ENCODE measurements around the gene MTAP. TPM values are rescaled to one million over a fixed set of nuclear protein-coding genes. Genes with fewer than 3 reads are reported as not detected.

The MTAP gene
- total and polyA plus RNA-seq, 9 of the 15 experiments (the other 6 are each of a cell fraction or from before 2014, with no cell fraction given): 0.07 TPM; not detected in 8

GRCh38 chr9:21804331-21804730 lies 1.9 kb downstream of the MTAP start:
- Histone ChIP-seq H3K9ac (ENCODE audit: insufficient read depth in 1 of 2, low read depth in 2 of 2, low read length in 2 of 2) (no peak overlapping the region), H3K27me3 (ENCODE audit: control insufficient read depth in 2 of 2, insufficient read depth in 2 of 2, low read length in 2 of 2) (no peaks in the 10 kb centered on the region), H3K4me1 (replicated peaks in 1 of 2; ENCODE audit: control insufficient read depth in 2 of 2, insufficient read depth in 2 of 2, low read length in 2 of 2) (no peaks in the 10 kb centered on the region), H3K9me1 (ENCODE audit: control insufficient read depth, insufficient read depth, low read length) (no peaks in the 10 kb centered on the region), H3K4me2 (ENCODE audit: insufficient read depth, low read length) (no peak overlapping the region), H3K79me2 (ENCODE audit: control insufficient read depth, insufficient read depth, low read length) (no peaks in the 10 kb centered on the region), H4K20me1 (replicated peaks; ENCODE audit: control insufficient read depth, insufficient read depth, low read length) (no peaks in the 10 kb centered on the region), H3K27ac (ENCODE audit: extremely low read depth, low read depth, low read length) (no peak overlapping the region), H2AFZ (ENCODE audit: low read depth, low read length) (no peak overlapping the region), H3K4me3 (no peak overlapping the region), H3K9me3 (replicated peaks; ENCODE audit: control insufficient read depth, insufficient read depth, low read depth, low read length) (no peaks in the 10 kb centered on the region), H3K36me3 (ENCODE audit: control insufficient read depth, insufficient read depth, low read length) (no peaks in the 10 kb centered on the region)
- POLR2A ChIA-PET: no interaction called here
- BruUV-seq (replicated peaks): no TSS peak
- TF ChIP-seq RREB1 (CRISPR knock-in tag; IDR thresholded peaks at IDR 0.05): no peak
- TF ChIP-seq ZMIZ1 (IDR thresholded peaks at IDR 0.05; ENCODE audit: low read depth in 2 of 2, low read length in 2 of 2): no peak
- TF ChIP-seq DDX20 (tag; IDR thresholded peaks at IDR 0.05; ENCODE audit: low read depth): no peak
- no peak for TF ChIP-seq XRCC4 (IDR thresholded peaks at IDR 0.05; ENCODE audit: extremely low read depth, insufficient read depth, insufficient read length)
- TF ChIP-seq ZKSCAN8 (CRISPR knock-in tag; IDR thresholded peaks at IDR 0.05): no peak
- no peak for TF ChIP-seq TEAD1 (CRISPR knock-in tag; IDR thresholded peaks at IDR 0.05)
- TF ChIP-seq NEUROD1 (IDR thresholded peaks at IDR 0.05; ENCODE audit: borderline replicate concordance, low read depth, low read length, partially characterized antibody): no peak
- no peak for TF ChIP-seq FOXJ2 (tag; IDR thresholded peaks at IDR 0.05)
- no CpG with 5 or more reads among the region's 2 CpGs for whole genome bisulfite sequencing (ENCODE audit: insufficient coverage, low coverage, missing lambda C conversion rate)
- no peak for ATAC-seq
- CTCF ChIA-PET (ENCODE audit: low intra/inter-chr PET ratio): no interaction called here
- DNase-seq (ENCODE audit: extremely low read depth in 1 of 4, low spot score in 3 of 4): no peak
- intact Hi-C loops (cut with micrococcal nuclease) (no loop called here), in situ Hi-C loops (cut with MboI) (no loop called here)
- no peak for FAIRE-seq
